ENCODE results near the gene FOXO6. TPM values are rescaled to one million over a fixed set of nuclear protein-coding genes. Genes with fewer than 3 reads are reported as not detected.

Gene FOXO6
- total and polyA plus RNA-seq, 2 experiments from 2014 or later: 0.68 to 4.2 TPM

- peaks cover 57% of the 10 kb centered on the region for H3K4me1 Mint-ChIP-seq
- H3K27ac ChIP-seq (ENCODE audit: low read depth): no peak overlapping the region
- peaks cover 62% of the 10 kb centered on the region for H3K27me3 ChIP-seq (ENCODE audit: insufficient read depth)
- no peak overlapping the region for H3K27ac Mint-ChIP-seq
- H3K79me2 ChIP-seq (replicated peaks; ENCODE audit: insufficient read depth): no peaks in the 10 kb centered on the region
- H3K9me3 Mint-ChIP-seq: no peaks in the 10 kb centered on the region
- H3K27me3 Mint-ChIP-seq (ENCODE audit: insufficient read depth, low read depth, poor library complexity): peaks cover 51% of the 10 kb centered on the region
- H3K4me3 ChIP-seq: peak overlapping the region; percentile 68
- no peak for TF ChIP-seq STAT1 (IDR thresholded peaks at IDR 0.05; ENCODE audit: unreplicated experiment)
- TF ChIP-seq NANOG (IDR thresholded peaks at IDR 0.05; ENCODE audit: borderline replicate concordance): no peak
- no peak for TF ChIP-seq JUNB (IDR thresholded peaks at IDR 0.05; ENCODE audit: unreplicated experiment)
- TF ChIP-seq POLR2AphosphoS5 (IDR thresholded peaks at IDR 0.05; ENCODE audit: low read depth): no peak
- no peak for TF ChIP-seq ZNF114 (CRISPR knock-in tag; IDR thresholded peaks at IDR 0.05)
- TF ChIP-seq, protein P1, sequence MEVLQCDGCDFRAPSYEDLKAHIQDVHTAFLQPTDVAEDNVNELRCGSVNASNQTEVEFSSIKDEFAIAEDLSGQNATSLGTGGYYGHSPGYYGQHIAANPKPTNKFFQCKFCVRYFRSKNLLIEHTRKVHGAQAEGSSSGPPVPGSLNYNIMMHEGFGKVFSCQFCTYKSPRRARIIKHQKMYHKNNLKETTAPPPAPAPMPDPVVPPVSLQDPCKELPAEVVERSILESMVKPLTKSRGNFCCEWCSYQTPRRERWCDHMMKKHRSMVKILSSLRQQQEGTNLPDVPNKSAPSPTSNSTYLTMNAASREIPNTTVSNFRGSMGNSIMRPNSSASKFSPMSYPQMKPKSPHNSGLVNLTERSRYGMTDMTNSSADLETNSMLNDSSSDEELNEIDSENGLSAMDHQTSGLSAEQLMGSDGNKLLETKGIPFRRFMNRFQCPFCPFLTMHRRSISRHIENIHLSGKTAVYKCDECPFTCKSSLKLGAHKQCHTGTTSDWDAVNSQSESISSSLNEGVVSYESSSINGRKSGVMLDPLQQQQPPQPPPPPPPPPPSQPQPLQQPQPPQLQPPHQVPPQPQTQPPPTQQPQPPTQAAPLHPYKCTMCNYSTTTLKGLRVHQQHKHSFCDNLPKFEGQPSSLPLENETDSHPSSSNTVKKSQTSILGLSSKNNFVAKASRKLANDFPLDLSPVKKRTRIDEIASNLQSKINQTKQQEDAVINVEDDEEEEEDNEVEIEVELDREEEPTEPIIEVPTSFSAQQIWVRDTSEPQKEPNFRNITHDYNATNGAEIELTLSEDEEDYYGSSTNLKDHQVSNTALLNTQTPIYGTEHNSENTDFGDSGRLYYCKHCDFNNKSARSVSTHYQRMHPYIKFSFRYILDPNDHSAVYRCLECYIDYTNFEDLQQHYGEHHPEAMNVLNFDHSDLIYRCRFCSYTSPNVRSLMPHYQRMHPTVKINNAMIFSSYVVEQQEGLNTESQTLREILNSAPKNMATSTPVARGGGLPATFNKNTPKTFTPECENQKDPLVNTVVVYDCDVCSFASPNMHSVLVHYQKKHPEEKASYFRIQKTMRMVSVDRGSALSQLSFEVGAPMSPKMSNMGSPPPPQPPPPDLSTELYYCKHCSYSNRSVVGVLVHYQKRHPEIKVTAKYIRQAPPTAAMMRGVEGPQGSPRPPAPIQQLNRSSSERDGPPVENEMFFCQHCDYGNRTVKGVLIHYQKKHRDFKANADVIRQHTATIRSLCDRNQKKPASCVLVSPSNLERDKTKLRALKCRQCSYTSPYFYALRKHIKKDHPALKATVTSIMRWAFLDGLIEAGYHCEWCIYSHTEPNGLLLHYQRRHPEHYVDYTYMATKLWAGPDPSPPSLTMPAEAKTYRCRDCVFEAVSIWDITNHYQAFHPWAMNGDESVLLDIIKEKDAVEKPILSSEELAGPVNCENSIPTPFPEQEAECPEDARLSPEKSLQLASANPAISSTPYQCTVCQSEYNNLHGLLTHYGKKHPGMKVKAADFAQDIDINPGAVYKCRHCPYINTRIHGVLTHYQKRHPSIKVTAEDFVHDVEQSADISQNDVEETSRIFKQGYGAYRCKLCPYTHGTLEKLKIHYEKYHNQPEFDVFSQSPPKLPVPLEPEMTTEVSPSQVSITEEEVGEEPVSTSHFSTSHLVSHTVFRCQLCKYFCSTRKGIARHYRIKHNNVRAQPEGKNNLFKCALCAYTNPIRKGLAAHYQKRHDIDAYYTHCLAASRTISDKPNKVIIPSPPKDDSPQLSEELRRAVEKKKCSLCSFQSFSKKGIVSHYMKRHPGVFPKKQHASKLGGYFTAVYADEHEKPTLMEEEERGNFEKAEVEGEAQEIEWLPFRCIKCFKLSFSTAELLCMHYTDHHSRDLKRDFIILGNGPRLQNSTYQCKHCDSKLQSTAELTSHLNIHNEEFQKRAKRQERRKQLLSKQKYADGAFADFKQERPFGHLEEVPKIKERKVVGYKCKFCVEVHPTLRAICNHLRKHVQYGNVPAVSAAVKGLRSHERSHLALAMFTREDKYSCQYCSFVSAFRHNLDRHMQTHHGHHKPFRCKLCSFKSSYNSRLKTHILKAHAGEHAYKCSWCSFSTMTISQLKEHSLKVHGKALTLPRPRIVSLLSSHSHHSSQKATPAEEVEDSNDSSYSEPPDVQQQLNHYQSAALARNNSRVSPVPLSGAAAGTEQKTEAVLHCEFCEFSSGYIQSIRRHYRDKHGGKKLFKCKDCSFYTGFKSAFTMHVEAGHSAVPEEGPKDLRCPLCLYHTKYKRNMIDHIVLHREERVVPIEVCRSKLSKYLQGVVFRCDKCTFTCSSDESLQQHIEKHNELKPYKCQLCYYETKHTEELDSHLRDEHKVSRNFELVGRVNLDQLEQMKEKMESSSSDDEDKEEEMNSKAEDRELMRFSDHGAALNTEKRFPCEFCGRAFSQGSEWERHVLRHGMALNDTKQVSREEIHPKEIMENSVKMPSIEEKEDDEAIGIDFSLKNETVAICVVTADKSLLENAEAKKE (CRISPR knock-in tag; IDR thresholded peaks at IDR 0.05): no peak
- no peak for TF ChIP-seq EZH2phosphoT487 (IDR thresholded peaks at IDR 0.05; ENCODE audit: unreplicated experiment)
- TF ChIP-seq ZNF331 (CRISPR knock-in tag; IDR thresholded peaks at IDR 0.05; ENCODE audit: low read depth): no peak
- no peak for TF ChIP-seq EZH2 (IDR thresholded peaks at IDR 0.05; ENCODE audit: low read depth, unreplicated experiment)
- TF ChIP-seq, protein P2, sequence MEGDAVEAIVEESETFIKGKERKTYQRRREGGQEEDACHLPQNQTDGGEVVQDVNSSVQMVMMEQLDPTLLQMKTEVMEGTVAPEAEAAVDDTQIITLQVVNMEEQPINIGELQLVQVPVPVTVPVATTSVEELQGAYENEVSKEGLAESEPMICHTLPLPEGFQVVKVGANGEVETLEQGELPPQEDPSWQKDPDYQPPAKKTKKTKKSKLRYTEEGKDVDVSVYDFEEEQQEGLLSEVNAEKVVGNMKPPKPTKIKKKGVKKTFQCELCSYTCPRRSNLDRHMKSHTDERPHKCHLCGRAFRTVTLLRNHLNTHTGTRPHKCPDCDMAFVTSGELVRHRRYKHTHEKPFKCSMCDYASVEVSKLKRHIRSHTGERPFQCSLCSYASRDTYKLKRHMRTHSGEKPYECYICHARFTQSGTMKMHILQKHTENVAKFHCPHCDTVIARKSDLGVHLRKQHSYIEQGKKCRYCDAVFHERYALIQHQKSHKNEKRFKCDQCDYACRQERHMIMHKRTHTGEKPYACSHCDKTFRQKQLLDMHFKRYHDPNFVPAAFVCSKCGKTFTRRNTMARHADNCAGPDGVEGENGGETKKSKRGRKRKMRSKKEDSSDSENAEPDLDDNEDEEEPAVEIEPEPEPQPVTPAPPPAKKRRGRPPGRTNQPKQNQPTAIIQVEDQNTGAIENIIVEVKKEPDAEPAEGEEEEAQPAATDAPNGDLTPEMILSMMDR (conservative IDR thresholded peaks at IDR 0.05; ENCODE audit: low read depth in 2 of 2): no peak
- TF ChIP-seq CREB1 (CRISPR knock-in tag; IDR thresholded peaks at IDR 0.05; ENCODE audit: low read depth): no peak
- TF ChIP-seq, protein P3, sequence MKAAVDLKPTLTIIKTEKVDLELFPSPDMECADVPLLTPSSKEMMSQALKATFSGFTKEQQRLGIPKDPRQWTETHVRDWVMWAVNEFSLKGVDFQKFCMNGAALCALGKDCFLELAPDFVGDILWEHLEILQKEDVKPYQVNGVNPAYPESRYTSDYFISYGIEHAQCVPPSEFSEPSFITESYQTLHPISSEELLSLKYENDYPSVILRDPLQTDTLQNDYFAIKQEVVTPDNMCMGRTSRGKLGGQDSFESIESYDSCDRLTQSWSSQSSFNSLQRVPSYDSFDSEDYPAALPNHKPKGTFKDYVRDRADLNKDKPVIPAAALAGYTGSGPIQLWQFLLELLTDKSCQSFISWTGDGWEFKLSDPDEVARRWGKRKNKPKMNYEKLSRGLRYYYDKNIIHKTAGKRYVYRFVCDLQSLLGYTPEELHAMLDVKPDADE (IDR thresholded peaks at IDR 0.05): no peak
- TF ChIP-seq, protein P4, sequence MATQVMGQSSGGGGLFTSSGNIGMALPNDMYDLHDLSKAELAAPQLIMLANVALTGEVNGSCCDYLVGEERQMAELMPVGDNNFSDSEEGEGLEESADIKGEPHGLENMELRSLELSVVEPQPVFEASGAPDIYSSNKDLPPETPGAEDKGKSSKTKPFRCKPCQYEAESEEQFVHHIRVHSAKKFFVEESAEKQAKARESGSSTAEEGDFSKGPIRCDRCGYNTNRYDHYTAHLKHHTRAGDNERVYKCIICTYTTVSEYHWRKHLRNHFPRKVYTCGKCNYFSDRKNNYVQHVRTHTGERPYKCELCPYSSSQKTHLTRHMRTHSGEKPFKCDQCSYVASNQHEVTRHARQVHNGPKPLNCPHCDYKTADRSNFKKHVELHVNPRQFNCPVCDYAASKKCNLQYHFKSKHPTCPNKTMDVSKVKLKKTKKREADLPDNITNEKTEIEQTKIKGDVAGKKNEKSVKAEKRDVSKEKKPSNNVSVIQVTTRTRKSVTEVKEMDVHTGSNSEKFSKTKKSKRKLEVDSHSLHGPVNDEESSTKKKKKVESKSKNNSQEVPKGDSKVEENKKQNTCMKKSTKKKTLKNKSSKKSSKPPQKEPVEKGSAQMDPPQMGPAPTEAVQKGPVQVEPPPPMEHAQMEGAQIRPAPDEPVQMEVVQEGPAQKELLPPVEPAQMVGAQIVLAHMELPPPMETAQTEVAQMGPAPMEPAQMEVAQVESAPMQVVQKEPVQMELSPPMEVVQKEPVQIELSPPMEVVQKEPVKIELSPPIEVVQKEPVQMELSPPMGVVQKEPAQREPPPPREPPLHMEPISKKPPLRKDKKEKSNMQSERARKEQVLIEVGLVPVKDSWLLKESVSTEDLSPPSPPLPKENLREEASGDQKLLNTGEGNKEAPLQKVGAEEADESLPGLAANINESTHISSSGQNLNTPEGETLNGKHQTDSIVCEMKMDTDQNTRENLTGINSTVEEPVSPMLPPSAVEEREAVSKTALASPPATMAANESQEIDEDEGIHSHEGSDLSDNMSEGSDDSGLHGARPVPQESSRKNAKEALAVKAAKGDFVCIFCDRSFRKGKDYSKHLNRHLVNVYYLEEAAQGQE (IDR thresholded peaks at IDR 0.05; ENCODE audit: unreplicated experiment): no peak
- 0 out of 2 replicates have a peak overlapping the region, but pooled peaks have one; percentile 63 for H2AFZ ChIP-seq
- ATAC-seq: peak; percentile 1; the same call in 2 of the 3 replicates
- peaks cover 46% of the 10 kb centered on the region for H3K4me1 ChIP-seq (ENCODE audit: insufficient read depth)
- H3K9me2 ChIP-seq (ENCODE audit: insufficient read depth): no peaks in the 10 kb centered on the region
- peak; percentile 56 for DNase-seq (ENCODE audit: low spot score)
- H3F3A ChIP-seq (replicated peaks; ENCODE audit: low read depth): 0 out of 2 replicates have a peak, but pooled peaks cover 4% of the 10 kb centered on the region
- no peaks in the 10 kb centered on the region; the same call in 1 of the 2 replicates for H4K20me1 ChIP-seq (replicated peaks; ENCODE audit: insufficient read depth)
- no peaks in the 10 kb centered on the region for H3K36me3 ChIP-seq (ENCODE audit: insufficient read depth)
- H3K4me3 Mint-ChIP-seq: peak overlapping the region; percentile 63
- H3K36me3 Mint-ChIP-seq (ENCODE audit: low read depth): no peaks in the 10 kb centered on the region; the same call in 2 of the 3 replicates
- H3K4me2 ChIP-seq: peak overlapping the region; percentile 84
Measured at GRCh38 chr1:41361495-41362356, 492 bp downstream of the FOXO6 start.
